Fibroblast of lung (primary cell): Measurements from ENCODE around the gene ACP2.

Experiments
- EZH2 ChIP-seq: IDR thresholded peaks from 2 replicates; pipeline ENCODE4 v1.5.1; 2012; ENCODE audit warnings: low read length, control low read depth, mild to moderate bottlenecking; ENCODE audit errors: missing control alignments
- TF ChIP-seq, protein P1 (sequence below), 2 donors: IDR thresholded peaks in 1 of 2; conservative IDR thresholded peaks in 1 of 2; 1 replicate in 1 of 2; 2 replicates in 1 of 2; pipeline ENCODE4 v1.5.1; 2011 to 2012; ENCODE audit warnings: low read length in 2 of 2, control low read depth in 1 of 2, inconsistent platforms in 1 of 2, low read depth in 1 of 2, mild to moderate bottlenecking in 1 of 2

DNA sequence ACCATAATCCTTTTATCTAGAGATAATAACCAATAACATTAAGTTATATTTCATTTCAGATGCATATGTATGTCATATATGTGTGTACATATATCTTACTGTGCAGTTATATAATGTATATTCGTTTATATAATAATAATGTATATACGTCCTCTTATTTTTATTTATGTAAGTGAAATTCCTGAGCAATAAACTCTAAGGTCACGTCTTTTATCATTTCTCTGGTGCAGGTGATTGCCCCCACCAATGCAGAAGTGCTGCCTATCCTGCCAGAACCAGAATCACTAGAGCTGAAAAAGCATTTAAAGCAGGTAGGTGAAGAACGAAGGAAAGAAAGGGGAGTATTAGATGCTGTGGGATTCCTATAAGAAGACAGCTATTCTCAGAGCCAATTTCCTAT is 30.2 kb upstream of the ACP2 start:
- TF ChIP-seq, protein P1, sequence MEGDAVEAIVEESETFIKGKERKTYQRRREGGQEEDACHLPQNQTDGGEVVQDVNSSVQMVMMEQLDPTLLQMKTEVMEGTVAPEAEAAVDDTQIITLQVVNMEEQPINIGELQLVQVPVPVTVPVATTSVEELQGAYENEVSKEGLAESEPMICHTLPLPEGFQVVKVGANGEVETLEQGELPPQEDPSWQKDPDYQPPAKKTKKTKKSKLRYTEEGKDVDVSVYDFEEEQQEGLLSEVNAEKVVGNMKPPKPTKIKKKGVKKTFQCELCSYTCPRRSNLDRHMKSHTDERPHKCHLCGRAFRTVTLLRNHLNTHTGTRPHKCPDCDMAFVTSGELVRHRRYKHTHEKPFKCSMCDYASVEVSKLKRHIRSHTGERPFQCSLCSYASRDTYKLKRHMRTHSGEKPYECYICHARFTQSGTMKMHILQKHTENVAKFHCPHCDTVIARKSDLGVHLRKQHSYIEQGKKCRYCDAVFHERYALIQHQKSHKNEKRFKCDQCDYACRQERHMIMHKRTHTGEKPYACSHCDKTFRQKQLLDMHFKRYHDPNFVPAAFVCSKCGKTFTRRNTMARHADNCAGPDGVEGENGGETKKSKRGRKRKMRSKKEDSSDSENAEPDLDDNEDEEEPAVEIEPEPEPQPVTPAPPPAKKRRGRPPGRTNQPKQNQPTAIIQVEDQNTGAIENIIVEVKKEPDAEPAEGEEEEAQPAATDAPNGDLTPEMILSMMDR (conservative IDR thresholded peaks at IDR 0.05 in 1 of 2, IDR thresholded peaks at IDR 0.05 in 1 of 2; ENCODE audit: low read depth in 1 of 2, low read length in 2 of 2): no peak
- no peak for TF ChIP-seq EZH2
